HUES6 (cell line): ENCODE results near the gene H2BK1.

ENCODE experiments used
- H3K27ac ChIP-seq: 2 replicates; pipeline ENCODE4 v1.7.0; 2013; ENCODE audit warnings: low read depth, mild to moderate bottlenecking, low read length, inconsistent platforms
- H3K27me3 ChIP-seq: 2 replicates; pipeline ENCODE4 v1.6.1; 2013; ENCODE audit warnings: low read length; ENCODE audit not compliant: control insufficient read depth, insufficient read depth
- H3K36me3 ChIP-seq: 2 replicates; pipeline ENCODE4 v1.6.1; 2013; ENCODE audit warnings: low read length; ENCODE audit not compliant: control insufficient read depth, insufficient read depth
- H3K4me1 ChIP-seq: 2 replicates; pipeline ENCODE4 v1.6.1; 2013; ENCODE audit warnings: low read length; ENCODE audit not compliant: control insufficient read depth, insufficient read depth
- H3K4me3 ChIP-seq: 2 replicates; pipeline ENCODE4 v1.5.1; 2013; ENCODE audit warnings: low read depth, low read length
- H3K9ac ChIP-seq: one replicate; pipeline ENCODE4 v1.6.1; 2013; ENCODE audit warnings: mild to moderate bottlenecking, low read length
- H3K9me3 ChIP-seq: 2 replicates; pipeline ENCODE4 v1.6.1; 2013; ENCODE audit warnings: low read depth, low read length; ENCODE audit not compliant: control insufficient read depth, insufficient read depth

H2BK1 gene

GRCh38 chr7:151210087-151210854 lies at the start of gene H2BK1:
TSS of gene H2BK1 (minus strand) at chr7:151210488. CDS start at chr7:151210318, 170 bp downstream.
- Histone ChIP-seq H3K27ac (no peak within 1 kb of the TSS), H3K4me1 (0 out of 2 replicates have a peak, but pooled peaks cover 4% of the 10 kb centered on the region), H3K36me3 (peaks cover 34% of the 10 kb centered on the region), H3K9me3 (no peaks in the 10 kb centered on the region), H3K4me3 (no peak within 1 kb of the TSS), H3K9ac (no peak within 1 kb of the TSS), H3K27me3 (peaks cover 8% of the 10 kb centered on the region; the same call in 1 of the 2 replicates)

- Histone ChIP-seq H3K36me3 (no peaks in the 10 kb centered on the region), H3K4me3 (no peak overlapping the region), H3K9ac (no peak overlapping the region), H3K27me3 (peaks cover 68% of the 10 kb centered on the region), H3K27ac (no peak overlapping the region), H3K9me3 (no peaks in the 10 kb centered on the region), H3K4me1 (peaks cover 4% of the 10 kb centered on the region; the same call in 1 of the 2 replicates)
These were observed 47.7 kb upstream of the H2BK1 start for GRCh38 chr7:151257990-151258389.

GRCh38 chr7:151256410-151257045 lies 46.2 kb upstream of the H2BK1 start:
- Histone ChIP-seq H3K9me3 (no peaks in the 10 kb centered on the region), H3K4me3 (no peak overlapping the region), H3K27ac (no peak overlapping the region), H3K27me3 (peaks cover 66% of the 10 kb centered on the region), H3K9ac (no peak overlapping the region), H3K4me1 (peaks cover 11% of the 10 kb centered on the region), H3K36me3 (no peaks in the 10 kb centered on the region)

- Histone ChIP-seq H3K9ac (no peak overlapping the region), H3K4me3 (no peak overlapping the region), H3K27me3 (peaks cover 66% of the 10 kb centered on the region), H3K36me3 (no peaks in the 10 kb centered on the region), H3K9me3 (no peaks in the 10 kb centered on the region), H3K4me1 (peaks cover 22% of the 10 kb centered on the region), H3K27ac (no peak overlapping the region)
These were observed 45.1 kb upstream of the H2BK1 start for GRCh38 chr7:151255390-151255789.

GRCh38 chr7:151254851-151255250 lies 44.6 kb upstream of the H2BK1 start:
- peaks cover 66% of the 10 kb centered on the region for H3K27me3 ChIP-seq
- H3K36me3 ChIP-seq = no peaks in the 10 kb centered on the region
- no peak overlapping the region for H3K27ac ChIP-seq
- no peaks in the 10 kb centered on the region for H3K9me3 ChIP-seq
- no peak overlapping the region for H3K4me3 ChIP-seq
- peaks cover 27% of the 10 kb centered on the region for H3K4me1 ChIP-seq
- H3K9ac ChIP-seq = no peak overlapping the region

- Histone ChIP-seq H3K4me3 (no peak overlapping the region), H3K27me3 (peaks cover 69% of the 10 kb centered on the region), H3K27ac (no peak overlapping the region), H3K9me3 (no peaks in the 10 kb centered on the region), H3K36me3 (no peaks in the 10 kb centered on the region), H3K4me1 (peaks cover 30% of the 10 kb centered on the region), H3K9ac (no peak overlapping the region)
These were observed 44.0 kb upstream of the H2BK1 start for GRCh38 chr7:151254316-151254715.

GRCh38 chr7:151252961-151253711 lies 42.8 kb upstream of the H2BK1 start:
- Histone ChIP-seq H3K9me3 (no peaks in the 10 kb centered on the region), H3K27me3 (peaks cover 80% of the 10 kb centered on the region), H3K4me1 (peaks cover 33% of the 10 kb centered on the region), H3K36me3 (no peaks in the 10 kb centered on the region), H3K4me3 (peak overlapping the region; percentile 85), H3K27ac (no peak overlapping the region), H3K9ac (peak overlapping the region; percentile 77)

GRCh38 chr7:151252561-151252835 lies 42.2 kb upstream of the H2BK1 start:
- Histone ChIP-seq H3K9me3 (no peaks in the 10 kb centered on the region), H3K9ac (peak overlapping the region; percentile 77), H3K27me3 (peaks cover 80% of the 10 kb centered on the region), H3K36me3 (no peaks in the 10 kb centered on the region), H3K27ac (no peak overlapping the region), H3K4me3 (peak overlapping the region; percentile 85), H3K4me1 (peaks cover 37% of the 10 kb centered on the region)

GRCh38 chr7:151251689-151252560 lies 41.6 kb upstream of the H2BK1 start:
- H3K9me3 ChIP-seq = no peaks in the 10 kb centered on the region
- no peaks in the 10 kb centered on the region for H3K36me3 ChIP-seq
- H3K27me3 ChIP-seq = peaks cover 82% of the 10 kb centered on the region
- peaks cover 43% of the 10 kb centered on the region for H3K4me1 ChIP-seq
- H3K27ac ChIP-seq = no peak overlapping the region; the same call in 1 of the 2 replicates
- peak overlapping the region; percentile 85 for H3K4me3 ChIP-seq
- H3K9ac ChIP-seq = peak overlapping the region; percentile 77

- Histone ChIP-seq H3K27me3 (peaks cover 82% of the 10 kb centered on the region), H3K36me3 (no peaks in the 10 kb centered on the region), H3K4me3 (peak overlapping the region; percentile 85), H3K27ac (no peak overlapping the region), H3K9ac (peak overlapping the region; percentile 42), H3K9me3 (no peaks in the 10 kb centered on the region), H3K4me1 (peaks cover 49% of the 10 kb centered on the region)
These were observed 41.0 kb upstream of the H2BK1 start for GRCh38 chr7:151251328-151251688.
